Liver (tissue), 9 donors: ENCODE data around the gene EYA3. TPM values are rescaled to one million over a fixed set of nuclear protein-coding genes. Genes with fewer than 3 reads are reported as not detected.

ENCODE experiments used
- DNase-seq: peaks from one replicate; pipeline ENCODE4 v3.0.0-alpha.2; 2017; ENCODE audit warnings: low spot score
- H3K27ac ChIP-seq, 2 donors: one replicate each; pipeline ENCODE4 v1.7.0; 2013; ENCODE audit warnings: inconsistent platforms in 2 of 2, low read length in 2 of 2, control low read depth in 1 of 2, low read depth in 1 of 2, mild to moderate bottlenecking in 1 of 2
- H3K27me3 ChIP-seq, 4 donors: one replicate each; pipeline versions ENCODE4 v1.6.1 to v1.7.0; 2013; ENCODE audit warnings: low read length in 3 of 4, inconsistent platforms in 1 of 4, mild to moderate bottlenecking in 1 of 4, moderate library complexity in 1 of 4; ENCODE audit not compliant: control insufficient read depth in 4 of 4, insufficient read depth in 4 of 4
- H3K36me3 ChIP-seq, 4 donors: one replicate each; pipeline versions ENCODE4 v1.6.1 to v1.7.0; 2013; ENCODE audit warnings: low read length in 3 of 4, mild to moderate bottlenecking in 3 of 4, low read depth in 1 of 4, moderate library complexity in 1 of 4; ENCODE audit not compliant: control insufficient read depth in 4 of 4, insufficient read depth in 3 of 4
- H3K4me1 ChIP-seq, 4 donors: one replicate each; pipeline versions ENCODE4 v1.6.1 to v1.7.0; 2013; ENCODE audit warnings: low read length in 3 of 4, mild to moderate bottlenecking in 3 of 4, moderate library complexity in 1 of 4; ENCODE audit not compliant: control insufficient read depth in 4 of 4, insufficient read depth in 4 of 4
- H3K4me3 ChIP-seq, 3 donors: one replicate each; pipeline versions ENCODE4 v1.6.1 to v1.7.0; 2013; ENCODE audit warnings: low read length in 3 of 3, control low read depth in 1 of 3, low read depth in 1 of 3, mild to moderate bottlenecking in 1 of 3
- H3K9ac ChIP-seq, 2 donors: one replicate each; pipeline ENCODE4 v1.7.0; 2013; ENCODE audit warnings: low read length in 2 of 2, mild to moderate bottlenecking in 2 of 2, moderate library complexity in 2 of 2, control low read depth in 1 of 2, low read depth in 1 of 2
- H3K9me3 ChIP-seq, 4 donors: one replicate each; pipeline versions ENCODE4 v1.6.1 to v1.7.0; 2013; ENCODE audit warnings: low read length in 3 of 4; ENCODE audit not compliant: control insufficient read depth in 4 of 4
- ATF3 ChIP-seq: IDR thresholded peaks from 2 replicates; pipeline ENCODE4 v1.6.1; 2016; ENCODE audit warnings: antibody characterized with exemption
- FOXA1 ChIP-seq: IDR thresholded peaks from 2 replicates; pipeline ENCODE4 v1.6.1; 2016; ENCODE audit warnings: antibody characterized with exemption
- FOXA2 ChIP-seq: IDR thresholded peaks from 2 replicates; pipeline ENCODE4 v1.6.1; 2016; ENCODE audit warnings: antibody characterized with exemption
- GABPA ChIP-seq, 2 donors: IDR thresholded peaks in 1 of 2; conservative IDR thresholded peaks in 1 of 2; 2 replicates each; pipeline ENCODE4 v1.6.1; 2016; ENCODE audit warnings: antibody characterized with exemption in 2 of 2, mild to moderate bottlenecking in 1 of 2, moderate library complexity in 1 of 2
- REST ChIP-seq: IDR thresholded peaks from 2 replicates; pipeline ENCODE4 v1.6.1; 2016; ENCODE audit warnings: antibody characterized with exemption, mild to moderate bottlenecking
- SP1 ChIP-seq: IDR thresholded peaks from 2 replicates; pipeline ENCODE4 v1.6.1; 2018; ENCODE audit warnings: antibody characterized with exemption, mild to moderate bottlenecking
- TAF1 ChIP-seq: conservative IDR thresholded peaks from 2 replicates; pipeline ENCODE4 v1.6.1; 2016; ENCODE audit warnings: antibody characterized with exemption, mild to moderate bottlenecking
- ZBTB33 ChIP-seq: IDR thresholded peaks from 2 replicates; pipeline ENCODE4 v1.6.1; 2016; ENCODE audit warnings: antibody characterized with exemption
- WGBS: extraction: QIAGEN DNeasy Blood & Tissue Kit; methylation state at CpG from one replicate; pipeline ENCODE4 v1.1.7; 2013; 5-methylcytosine and 5-hydroxymethylcytosine counted together
- polyA plus RNA-seq, 2 donors: library from polyadenylated mRNA; stranded (reverse) in 1 of 2; unstranded in 1 of 2; fragments of 200-250 nt in 1 of 2; fragments of >200 nt in 1 of 2; fragmentation: Nextera tagmentation in 1 of 2; extraction: Ambion mirVana in 1 of 2; gene quantifications; one replicate each; pipeline versions ENCODE4 v1.2.1 to v1.2.3, GENCODE V29; 2013 to 2015
- total RNA-seq, 2 donors: library from RNA; depleted of rRNA; stranded (reverse); fragments of >200 nt; gene quantifications; one replicate each; pipeline ENCODE4 v1.2.3, GENCODE V29; 2014
- donor health status: healthy.
- donor health status: healthy.
- donor health status: healthy.
- donor health status: healthy.
- donor health status: healthy.

The EYA3 gene
- total and polyA plus RNA-seq, 4 donors, result 3.6 to 12.6 (median 6.0) TPM

- no peaks in the 10 kb centered on the region for H3K9me3 ChIP-seq
- H3K4me1 ChIP-seq, result peaks cover 0 to 4% (median 0%) of the 10 kb centered on the region in 4 donors
- DNase-seq, result no peak
- H3K36me3 ChIP-seq, result peaks cover 5 to 10% (median 7%) of the 10 kb centered on the region in 4 donors
- H3K27me3 ChIP-seq, result no peaks in the 10 kb centered on the region
- 94% methylated on average over 3 of the region's 3 CpGs for WGBS
- no peak overlapping the region for H3K4me3 ChIP-seq
- H3K9ac ChIP-seq, result no peak overlapping the region
- no peak overlapping the region for H3K27ac ChIP-seq
- TF ChIP-seq ZBTB33 (no peak), FOXA1 (no peak), ATF3 (no peak), REST (no peak)
Observed at GRCh38 chr1:27981145-27981544, 107.3 kb downstream of the EYA3 start.

GRCh38 chr1:27980216-27980845 is 108.1 kb downstream of the EYA3 start:
- no peak overlapping the region for H3K9ac ChIP-seq
- peaks cover 0 to 4% (median 0%) of the 10 kb centered on the region in 4 donors for H3K4me1 ChIP-seq
- H3K36me3 ChIP-seq, result peaks cover 5 to 10% (median 7%) of the 10 kb centered on the region in 4 donors
- no peak overlapping the region for H3K27ac ChIP-seq
- 98% methylated on average over 1 of the region's 1 CpG for WGBS
- TF ChIP-seq FOXA2 (no peak), SP1 (no peak), REST (no peak), GABPA (IDR thresholded peaks at IDR 0.05 in 1 of 2, conservative IDR thresholded peaks at IDR 0.05 in 1 of 2) (no peak), TAF1 (no peak)
- no peak overlapping the region for H3K4me3 ChIP-seq
- no peak for DNase-seq
- no peaks in the 10 kb centered on the region for H3K27me3 ChIP-seq
- no peaks in the 10 kb centered on the region for H3K9me3 ChIP-seq
